Neural cell (in vitro differentiated cells): ENCODE data around the gene SLAIN2. TPM values are rescaled to one million over a fixed set of nuclear protein-coding genes. Genes with fewer than 3 reads are reported as not detected.

Source experiments
- H2AFZ ChIP-seq: fragments of 200-600, 300-800 bp; sonication (generic), shearing (Covaris generic); 2 replicates; pipeline ENCODE4 v1.6.0; 2014; ENCODE audit warnings: low read depth, mild to moderate bottlenecking, antibody characterized with exemption, low read length, moderate library complexity
- H3F3A ChIP-seq: fragments of 200-600 bp; shearing (Covaris generic); 2 replicates; pipeline ENCODE4 v1.6.1; 2016; ENCODE audit warnings: mild to moderate bottlenecking, moderate library complexity, mixed read lengths, antibody characterized with exemption, low read length; ENCODE audit not compliant: insufficient read depth, poor library complexity, severe bottlenecking
- H3K27ac ChIP-seq: fragments of 200-600, 300-800 bp; sonication (generic), shearing (Covaris generic); 2 replicates; pipeline ENCODE4 v1.5.1; 2014; ENCODE audit warnings: mild to moderate bottlenecking, low read length, moderate library complexity
- H3K27me3 ChIP-seq: fragments of 300-800, 200-600 bp; sonication (generic), shearing (Covaris generic); 2 replicates; pipeline ENCODE4 v1.6.0; 2014; ENCODE audit warnings: mild to moderate bottlenecking, low read depth, low read length, moderate library complexity; ENCODE audit not compliant: insufficient read depth
- H3K36me3 ChIP-seq: fragments of 300-800, 200-600 bp; sonication (generic), shearing (Covaris generic); 2 replicates; pipeline ENCODE4 v1.5.1; 2014; ENCODE audit warnings: mild to moderate bottlenecking, antibody characterized with exemption, low read length, moderate library complexity; ENCODE audit not compliant: insufficient read depth
- H3K4me2 ChIP-seq: fragments of 300-800, 200-600 bp; sonication (generic), shearing (Covaris generic); 2 replicates; pipeline ENCODE4 v1.6.0; 2014; ENCODE audit warnings: mild to moderate bottlenecking, low read length
- H3K4me3 ChIP-seq: fragments of 300-800, 200-600 bp; sonication (generic), shearing (Covaris generic); 2 replicates; pipeline ENCODE4 v1.5.1; 2014; ENCODE audit warnings: mild to moderate bottlenecking, low read length, moderate library complexity
- H3K79me2 ChIP-seq: fragments of 200-600 bp; shearing (Covaris generic); replicated peaks from 2 replicates; pipeline ENCODE4 v1.6.0; 2014; ENCODE audit warnings: mild to moderate bottlenecking, low read length, moderate library complexity; ENCODE audit not compliant: insufficient read depth
- H3K9ac ChIP-seq: fragments of 300-800, 200-600 bp; sonication (generic), shearing (Covaris generic); 2 replicates; pipeline ENCODE4 v1.6.1; 2016; ENCODE audit warnings: mild to moderate bottlenecking, low read length, mixed read lengths
- H3K9me2 ChIP-seq: fragments of 200-600 bp; shearing (Covaris generic); 2 replicates; pipeline ENCODE4 v1.6.1; 2016; ENCODE audit warnings: mild to moderate bottlenecking, low read length, mixed read lengths; ENCODE audit not compliant: insufficient read depth
- H3K9me3 ChIP-seq: fragments of 200-600, 300-800 bp; sonication (generic), shearing (Covaris generic); 2 replicates; pipeline ENCODE4 v1.6.1; 2016; ENCODE audit warnings: mild to moderate bottlenecking, mixed run types, low read length, moderate library complexity, mixed read lengths
- H4K20me1 ChIP-seq: fragments of 200-600 bp; shearing (Covaris generic); 2 replicates; pipeline ENCODE4 v1.6.1; 2016; ENCODE audit warnings: mild to moderate bottlenecking, mixed run types; ENCODE audit not compliant: insufficient read depth
- EP300 ChIP-seq: fragments of 450-650 bp; conservative IDR thresholded peaks from 2 replicates; pipeline ENCODE4 v1.6.1; 2014; ENCODE audit warnings: antibody characterized with exemption, mild to moderate bottlenecking, moderate library complexity; ENCODE audit not compliant: poor library complexity, severe bottlenecking
- EZH2 ChIP-seq: fragments of 200-600, 300-800 bp; shearing (Covaris generic), sonication (generic); IDR thresholded peaks from 2 replicates; pipeline ENCODE4 v1.6.1; 2014; ENCODE audit warnings: antibody characterized with exemption, low read length, borderline replicate concordance, mild to moderate bottlenecking; ENCODE audit not compliant: insufficient read depth, poor library complexity, severe bottlenecking
- MXI1 ChIP-seq: fragments of 450-650 bp; conservative IDR thresholded peaks from 2 replicates; pipeline ENCODE4 v1.6.1; 2014; ENCODE audit warnings: antibody characterized with exemption, mild to moderate bottlenecking; ENCODE audit not compliant: poor library complexity, severe bottlenecking
- POLR2AphosphoS5 ChIP-seq: IDR thresholded peaks from 2 replicates; pipeline ENCODE4 v1.6.1; 2012
- RAD21 ChIP-seq: fragments of 450-650 bp; conservative IDR thresholded peaks from 2 replicates; pipeline ENCODE4 v1.6.1; 2014; ENCODE audit warnings: antibody characterized with exemption, mild to moderate bottlenecking, moderate library complexity
- REST ChIP-seq: IDR thresholded peaks from 2 replicates; pipeline ENCODE4 v1.6.1; 2012; ENCODE audit warnings: borderline replicate concordance
- SMC3 ChIP-seq: fragments of 450-650 bp; conservative IDR thresholded peaks from 2 replicates; pipeline ENCODE4 v1.6.1; 2014; ENCODE audit warnings: antibody characterized with exemption, mild to moderate bottlenecking, moderate library complexity; ENCODE audit not compliant: poor library complexity
- TAF1 ChIP-seq: IDR thresholded peaks from 2 replicates; pipeline ENCODE4 v1.6.1; 2012; ENCODE audit warnings: low read depth
- polyA plus RNA-seq: library from polyadenylated mRNA; depleted of rRNA; stranded (reverse); fragments of >200 nt; gene quantifications from 2 replicates; pipeline ENCODE4 v1.2.3, GENCODE V29; 2014
- TF ChIP-seq, protein P1 (sequence below): fragments of 450-650 bp; IDR thresholded peaks from 2 replicates; pipeline ENCODE4 v1.5.1; 2014; ENCODE audit warnings: antibody characterized with exemption, mild to moderate bottlenecking, moderate library complexity; ENCODE audit not compliant: poor library complexity, severe bottlenecking

Gene SLAIN2
- polyA plus RNA-seq, 1 donor from 2014 or later, result 43.2 TPM

DNA sequence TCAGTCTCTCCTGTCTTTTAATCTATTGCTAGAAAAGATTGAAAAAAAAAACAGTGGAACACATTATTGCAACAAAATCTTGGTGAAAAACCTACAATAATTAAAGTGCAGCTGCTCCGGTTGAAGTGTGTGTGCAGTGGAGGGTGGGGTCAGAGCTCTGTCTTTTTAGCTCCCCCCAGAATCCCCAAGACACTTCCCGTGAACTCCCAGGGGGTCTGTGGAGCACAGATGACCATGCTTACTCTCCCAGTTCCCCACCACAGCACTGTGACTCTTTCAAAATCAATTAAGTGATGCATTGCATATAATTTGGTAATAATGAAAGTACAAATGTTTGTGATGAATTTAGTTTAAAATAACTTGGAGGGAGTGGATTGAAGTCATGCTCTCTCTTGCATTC is 126.1 kb downstream of the SLAIN2 start:
- TF ChIP-seq, protein P1, sequence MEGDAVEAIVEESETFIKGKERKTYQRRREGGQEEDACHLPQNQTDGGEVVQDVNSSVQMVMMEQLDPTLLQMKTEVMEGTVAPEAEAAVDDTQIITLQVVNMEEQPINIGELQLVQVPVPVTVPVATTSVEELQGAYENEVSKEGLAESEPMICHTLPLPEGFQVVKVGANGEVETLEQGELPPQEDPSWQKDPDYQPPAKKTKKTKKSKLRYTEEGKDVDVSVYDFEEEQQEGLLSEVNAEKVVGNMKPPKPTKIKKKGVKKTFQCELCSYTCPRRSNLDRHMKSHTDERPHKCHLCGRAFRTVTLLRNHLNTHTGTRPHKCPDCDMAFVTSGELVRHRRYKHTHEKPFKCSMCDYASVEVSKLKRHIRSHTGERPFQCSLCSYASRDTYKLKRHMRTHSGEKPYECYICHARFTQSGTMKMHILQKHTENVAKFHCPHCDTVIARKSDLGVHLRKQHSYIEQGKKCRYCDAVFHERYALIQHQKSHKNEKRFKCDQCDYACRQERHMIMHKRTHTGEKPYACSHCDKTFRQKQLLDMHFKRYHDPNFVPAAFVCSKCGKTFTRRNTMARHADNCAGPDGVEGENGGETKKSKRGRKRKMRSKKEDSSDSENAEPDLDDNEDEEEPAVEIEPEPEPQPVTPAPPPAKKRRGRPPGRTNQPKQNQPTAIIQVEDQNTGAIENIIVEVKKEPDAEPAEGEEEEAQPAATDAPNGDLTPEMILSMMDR, result no peak
- TF ChIP-seq EP300, result no peak
- no peak for TF ChIP-seq SMC3
- TF ChIP-seq TAF1, result no peak
- TF ChIP-seq REST, result no peak
- TF ChIP-seq MXI1, result no peak
- H3K79me2 ChIP-seq, result no peaks in the 10 kb centered on the region
- no peaks in the 10 kb centered on the region for H3K36me3 ChIP-seq
- no peak overlapping the region for H3K27ac ChIP-seq
- H3K9me2 ChIP-seq, result no peaks in the 10 kb centered on the region
- no peaks in the 10 kb centered on the region for H3F3A ChIP-seq
- H3K4me3 ChIP-seq, result no peak overlapping the region
- no peak overlapping the region for H3K4me2 ChIP-seq
- no peaks in the 10 kb centered on the region for H3K9me3 ChIP-seq
- no peak overlapping the region for H2AFZ ChIP-seq
- no peaks in the 10 kb centered on the region for H3K27me3 ChIP-seq
- no peaks in the 10 kb centered on the region for H4K20me1 ChIP-seq
- H3K9ac ChIP-seq, result no peak overlapping the region

DNA sequence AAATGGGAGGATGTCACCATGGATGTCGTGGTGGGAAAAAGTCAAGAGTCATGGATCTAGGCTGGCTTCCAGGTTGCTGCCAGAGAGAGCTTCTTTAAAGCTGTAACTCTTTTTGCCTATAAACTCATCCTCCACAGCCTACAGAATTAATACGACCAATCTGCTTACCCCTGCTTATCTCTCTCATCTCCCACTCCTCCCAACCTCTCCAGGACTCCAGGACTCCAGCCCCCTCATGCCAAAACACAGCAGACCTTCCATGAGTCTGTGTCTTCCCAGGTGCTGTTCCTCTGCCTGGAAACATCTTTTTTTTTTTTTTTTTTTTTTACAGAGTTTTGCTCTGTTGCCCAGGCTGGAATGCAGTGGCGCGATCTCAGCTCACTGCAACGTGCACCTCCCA is 126.6 kb downstream of the SLAIN2 start:
- H2AFZ ChIP-seq, result no peak overlapping the region
- H3K9me3 ChIP-seq, result no peaks in the 10 kb centered on the region
- no peak overlapping the region for H3K4me2 ChIP-seq
- no peaks in the 10 kb centered on the region for H3F3A ChIP-seq
- H3K27ac ChIP-seq, result no peak overlapping the region
- no peaks in the 10 kb centered on the region for H3K27me3 ChIP-seq
- H3K4me3 ChIP-seq, result no peak overlapping the region
- no peaks in the 10 kb centered on the region for H3K36me3 ChIP-seq
- TF ChIP-seq TAF1 (no peak), REST (no peak), RAD21 (no peak), POLR2AphosphoS5 (no peak), EZH2 (no peak), MXI1 (no peak), SMC3 (no peak), EP300 (no peak)
- TF ChIP-seq, protein P1, result no peak
- no peaks in the 10 kb centered on the region for H4K20me1 ChIP-seq
- H3K79me2 ChIP-seq, result no peaks in the 10 kb centered on the region
- no peak overlapping the region for H3K9ac ChIP-seq
- H3K9me2 ChIP-seq, result no peaks in the 10 kb centered on the region
